Gastroesophageal sphincter (tissue), 4 donors: ENCODE results near the gene EXOC1. TPM values are rescaled to one million over a fixed set of nuclear protein-coding genes. Genes with fewer than 3 reads are reported as not detected.

Experiments
- ATAC-seq: fragments of 150-250 bp; one replicate; pipeline ENCODE4 v1.9.1; 2016; ENCODE audit warnings: mild to moderate bottlenecking, moderate library complexity
- H3K27ac ChIP-seq, 4 donors: fragments of 200-600 bp; sonication (generic) in 3 of 4; 1 replicate in 3 of 4; 2 replicates in 1 of 4; pipeline ENCODE4 v1.5.1; 2016 to 2019
- H3K27me3 ChIP-seq: fragments of 200-600 bp; sonication (generic); one replicate; pipeline ENCODE4 v1.5.1; 2019
- H3K36me3 ChIP-seq, 2 donors: fragments of 200-600 bp; sonication (generic); one replicate each; pipeline ENCODE4 v1.5.1; 2019; ENCODE audit warnings: control low read depth in 1 of 2
- H3K4me1 ChIP-seq, 3 donors: fragments of 200-600 bp; sonication (generic); 1 replicate in 2 of 3; 2 replicates in 1 of 3; pipeline ENCODE4 v1.5.1; 2016 to 2019; ENCODE audit warnings: control low read depth in 2 of 3
- H3K4me3 ChIP-seq, 2 donors: fragments of 200-600 bp; sonication (generic); one replicate each; pipeline ENCODE4 v1.5.1; 2019; ENCODE audit warnings: mild to moderate bottlenecking in 1 of 2, moderate library complexity in 1 of 2
- H3K9me3 ChIP-seq, 3 donors: fragments of 200-600 bp; sonication (generic); one replicate each; pipeline ENCODE4 v1.5.1; 2017 to 2019; ENCODE audit warnings: control low read depth in 2 of 3
- EP300 ChIP-seq: sonication (generic); formaldehyde crosslinking; IDR thresholded peaks from one replicate; pipeline ENCODE4 v1.6.1; 2017; ENCODE audit warnings: antibody characterized with exemption, mild to moderate bottlenecking
- POLR2A ChIP-seq, 2 donors: fragments of 450-650 bp; IDR thresholded peaks; one replicate each; pipeline ENCODE4 v1.6.1; 2017; ENCODE audit warnings: antibody characterized with exemption in 2 of 2, mild to moderate bottlenecking in 2 of 2, moderate library complexity in 1 of 2
- POLR2AphosphoS5 ChIP-seq: sonication (generic); formaldehyde crosslinking; IDR thresholded peaks from one replicate; pipeline ENCODE4 v1.6.1; 2017; ENCODE audit warnings: antibody characterized with exemption
- WGBS, 2 donors: methylation state at CpG; one replicate each; pipeline ENCODE4 v1.1.5; 2018; ENCODE audit warnings: low coverage in 1 of 2; 5-methylcytosine and 5-hydroxymethylcytosine counted together
- total RNA-seq, 4 donors: library from RNA; depleted of rRNA; stranded (reverse); fragments of >200 nt; gene quantifications; one replicate each; pipeline ENCODE4 v1.1.0, GENCODE V29; 2016
- TF ChIP-seq, protein P1 (sequence below), 4 experiments: fragments of 200-600 bp in 2 of 4; fragments of 450-650 bp in 2 of 4; sonication (generic) in 1 of 4; IDR thresholded peaks; one replicate each; pipeline ENCODE4 v1.5.1; 2017 to 2019; ENCODE audit warnings: antibody characterized with exemption in 4 of 4, mild to moderate bottlenecking in 2 of 4, moderate library complexity in 2 of 4

The EXOC1 gene
- total RNA-seq, 4 donors from 2014 or later = 30.2 to 48.6 (median 38.8) TPM

DNA sequence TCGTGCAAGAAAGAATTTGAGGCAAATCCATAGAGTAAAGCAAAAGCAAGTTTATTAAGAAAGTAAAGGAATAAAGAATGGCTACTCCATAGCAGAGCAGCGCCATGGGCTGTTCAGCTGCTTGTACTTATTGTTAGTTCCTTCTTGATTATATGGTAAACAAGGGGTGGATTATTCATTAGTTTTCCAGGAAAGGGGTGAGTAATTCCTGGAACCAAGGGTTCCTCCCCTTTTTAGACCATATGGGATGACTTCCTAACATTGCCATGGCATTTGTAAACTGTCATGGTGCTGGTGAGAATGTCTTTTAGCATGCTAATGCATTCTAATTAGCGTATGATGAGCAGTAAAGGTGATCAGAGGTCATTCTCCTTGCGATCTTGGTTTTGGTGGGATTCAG, 71.8 kb downstream of the EXOC1 start:
- Histone ChIP-seq H3K27ac (no peak overlapping the region), H3K36me3 (no peaks in the 10 kb centered on the region), H3K27me3 (no peaks in the 10 kb centered on the region), H3K9me3 (no peaks in the 10 kb centered on the region), H3K4me3 (no peak overlapping the region), H3K4me1 (no peaks in the 10 kb centered on the region)
- TF ChIP-seq, protein P1, sequence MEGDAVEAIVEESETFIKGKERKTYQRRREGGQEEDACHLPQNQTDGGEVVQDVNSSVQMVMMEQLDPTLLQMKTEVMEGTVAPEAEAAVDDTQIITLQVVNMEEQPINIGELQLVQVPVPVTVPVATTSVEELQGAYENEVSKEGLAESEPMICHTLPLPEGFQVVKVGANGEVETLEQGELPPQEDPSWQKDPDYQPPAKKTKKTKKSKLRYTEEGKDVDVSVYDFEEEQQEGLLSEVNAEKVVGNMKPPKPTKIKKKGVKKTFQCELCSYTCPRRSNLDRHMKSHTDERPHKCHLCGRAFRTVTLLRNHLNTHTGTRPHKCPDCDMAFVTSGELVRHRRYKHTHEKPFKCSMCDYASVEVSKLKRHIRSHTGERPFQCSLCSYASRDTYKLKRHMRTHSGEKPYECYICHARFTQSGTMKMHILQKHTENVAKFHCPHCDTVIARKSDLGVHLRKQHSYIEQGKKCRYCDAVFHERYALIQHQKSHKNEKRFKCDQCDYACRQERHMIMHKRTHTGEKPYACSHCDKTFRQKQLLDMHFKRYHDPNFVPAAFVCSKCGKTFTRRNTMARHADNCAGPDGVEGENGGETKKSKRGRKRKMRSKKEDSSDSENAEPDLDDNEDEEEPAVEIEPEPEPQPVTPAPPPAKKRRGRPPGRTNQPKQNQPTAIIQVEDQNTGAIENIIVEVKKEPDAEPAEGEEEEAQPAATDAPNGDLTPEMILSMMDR (IDR thresholded peaks at IDR 0.05) = no peak
- TF ChIP-seq POLR2AphosphoS5 (no peak), POLR2A (IDR thresholded peaks at IDR 0.05) (no peak), EP300 (no peak)
- WGBS, 2 donors = 74 to 95% methylated on average over 3 to 4 of the region's 4 CpGs
- no peak for ATAC-seq

DNA sequence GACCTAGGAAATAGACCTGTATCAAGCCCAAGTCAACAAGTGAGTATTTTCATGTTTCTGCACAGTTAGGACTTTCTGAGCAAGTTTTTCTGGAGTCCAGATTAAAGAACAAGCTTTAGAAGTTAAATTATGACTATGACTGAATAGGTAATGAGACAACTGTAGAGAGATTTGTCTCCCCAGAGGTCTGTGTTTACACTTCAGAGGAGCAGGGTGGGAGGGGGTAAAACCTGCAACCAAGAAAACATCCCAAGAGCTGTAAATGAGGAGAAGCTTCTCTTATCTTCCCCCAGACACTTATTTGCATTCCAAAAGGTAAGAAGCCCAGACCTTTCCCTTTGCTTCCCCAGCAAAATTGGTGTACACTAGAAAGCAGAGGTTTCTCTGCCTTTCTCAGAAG, 73.2 kb downstream of the EXOC1 start:
- no peaks in the 10 kb centered on the region for H3K27me3 ChIP-seq
- TF ChIP-seq POLR2AphosphoS5 = no peak
- TF ChIP-seq EP300 = no peak
- TF ChIP-seq, protein P1 (IDR thresholded peaks at IDR 0.05) = no peak
- no peak for TF ChIP-seq POLR2A (IDR thresholded peaks at IDR 0.05)
- H3K4me3 ChIP-seq = no peak overlapping the region
- H3K27ac ChIP-seq = no peak overlapping the region
- ATAC-seq = no peak
- no peaks in the 10 kb centered on the region for H3K9me3 ChIP-seq
- H3K4me1 ChIP-seq = no peaks in the 10 kb centered on the region
- H3K36me3 ChIP-seq = no peaks in the 10 kb centered on the region

DNA sequence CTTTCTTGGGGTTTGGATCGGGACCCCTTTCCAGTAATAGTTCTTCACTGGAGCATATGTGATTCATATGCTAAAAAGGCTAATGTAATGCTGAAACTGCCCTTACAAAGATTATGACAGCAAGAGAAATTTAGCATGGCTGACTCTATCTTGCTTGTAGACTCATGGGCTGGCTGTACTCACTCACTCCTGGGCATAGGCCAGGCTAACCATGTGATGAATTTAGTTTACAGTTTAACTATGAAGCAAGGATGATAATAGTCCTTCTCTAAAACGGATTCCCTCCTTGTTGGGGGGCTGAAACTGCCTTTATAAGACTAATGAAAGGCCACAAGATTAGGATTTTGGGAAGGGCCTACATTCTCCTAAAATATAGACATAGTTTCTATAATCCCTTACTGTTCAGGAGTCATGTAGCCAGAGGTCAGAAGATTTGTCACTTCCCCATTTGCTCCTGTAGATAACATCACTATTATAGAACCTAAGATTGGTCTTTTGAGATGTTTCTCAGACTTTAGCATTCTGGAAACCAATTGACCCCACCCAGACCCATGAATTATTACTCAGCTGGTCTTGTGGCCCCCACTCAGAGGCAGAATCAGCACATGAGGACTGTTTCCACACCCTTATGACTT, 74.5 kb downstream of the EXOC1 start:
- Histone ChIP-seq H3K4me3 (no peak overlapping the region), H3K27ac (no peak overlapping the region), H3K9me3 (no peaks in the 10 kb centered on the region), H3K4me1 (no peaks in the 10 kb centered on the region), H3K27me3 (no peaks in the 10 kb centered on the region), H3K36me3 (no peaks in the 10 kb centered on the region)
- no peak for ATAC-seq
- TF ChIP-seq EP300 = no peak
- TF ChIP-seq, protein P1 (IDR thresholded peaks at IDR 0.05) = no peak
- TF ChIP-seq POLR2AphosphoS5 = no peak
- no peak for TF ChIP-seq POLR2A (IDR thresholded peaks at IDR 0.05)
- 46 to 67% methylated on average over 1 to 2 of the region's 2 CpGs for WGBS, 2 donors

DNA sequence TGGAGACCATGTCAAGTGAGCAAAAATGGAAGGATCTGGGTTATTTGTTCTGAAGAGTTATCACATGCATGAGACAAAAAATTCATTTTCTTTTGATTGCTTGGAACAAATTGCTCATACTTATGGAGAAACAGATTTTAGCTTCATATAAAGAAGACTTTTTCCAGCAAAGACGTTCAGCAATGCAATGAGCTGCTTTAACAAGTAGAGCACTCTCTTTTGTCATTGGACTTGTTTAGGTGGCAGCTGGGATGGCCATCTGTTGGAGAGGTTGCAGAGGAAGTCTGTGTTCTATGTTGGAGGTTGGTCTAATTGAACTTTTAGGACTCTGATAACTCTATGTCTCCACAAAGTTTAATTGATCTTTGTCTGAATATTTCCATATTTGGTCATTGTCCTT, 75.4 kb downstream of the EXOC1 start:
- Histone ChIP-seq H3K27me3 (no peaks in the 10 kb centered on the region), H3K9me3 (no peaks in the 10 kb centered on the region), H3K36me3 (no peaks in the 10 kb centered on the region), H3K4me1 (no peaks in the 10 kb centered on the region), H3K4me3 (no peak overlapping the region), H3K27ac (no peak overlapping the region)
- ATAC-seq = no peak
- TF ChIP-seq, protein P1 (IDR thresholded peaks at IDR 0.05) = no peak
- TF ChIP-seq EP300 (no peak), POLR2AphosphoS5 (no peak)
- WGBS, 2 donors = 54 to 80% methylated on average over 1 of the region's 1 CpG

DNA sequence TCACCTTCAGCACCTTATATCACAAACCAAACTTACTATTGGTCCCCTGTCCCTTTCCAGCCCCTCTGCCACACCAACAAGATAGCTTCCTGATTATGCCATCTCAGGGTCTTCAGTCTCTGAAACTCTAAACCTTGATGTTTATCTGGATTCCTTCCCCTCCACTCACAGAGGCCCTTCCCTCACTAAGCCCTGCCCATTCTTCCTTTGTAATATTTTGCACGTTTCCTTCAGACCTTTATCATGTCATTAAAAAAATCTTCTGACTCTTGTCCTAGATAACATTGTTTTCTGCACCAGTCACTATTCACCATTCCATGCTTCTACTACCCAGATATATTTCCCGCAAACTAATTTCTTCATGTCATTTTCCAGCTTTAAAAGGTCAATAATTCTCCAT, 77.6 kb downstream of the EXOC1 start:
- 69 to 80% methylated on average over 2 of the region's 2 CpGs for WGBS, 2 donors
- TF ChIP-seq POLR2AphosphoS5 (no peak), EP300 (no peak), POLR2A (IDR thresholded peaks at IDR 0.05) (no peak)
- TF ChIP-seq, protein P1 (IDR thresholded peaks at IDR 0.05) = no peak
- no peak overlapping the region for H3K4me3 ChIP-seq
- H3K27ac ChIP-seq = no peak overlapping the region
- H3K27me3 ChIP-seq = no peaks in the 10 kb centered on the region
- no peaks in the 10 kb centered on the region for H3K9me3 ChIP-seq
- no peaks in the 10 kb centered on the region for H3K36me3 ChIP-seq
- no peak for ATAC-seq
- H3K4me1 ChIP-seq = no peaks in the 10 kb centered on the region
